Spleen (tissue), 7 donors: ENCODE results near the gene CXCR4.

ENCODE experiments used
- POLR2AphosphoS5 ChIP-seq, 3 donors: sonication (generic); formaldehyde crosslinking; IDR thresholded peaks; one replicate each; pipeline ENCODE4 v1.5.1; 2017; ENCODE audit warnings: antibody characterized with exemption in 3 of 3
- TF ChIP-seq, protein P1 (sequence below), 11 experiments: fragments of 200-600 bp in 7 of 11; fragments of 450-650 bp in 4 of 11; sonication (generic) in 4 of 11; IDR thresholded peaks in 8 of 11; conservative IDR thresholded peaks in 3 of 11; 1 replicate in 7 of 11; 2 replicates in 4 of 11; pipeline versions ENCODE4 v1.4.0 to v1.8.0; 2016 to 2021; ENCODE audit warnings: antibody characterized with exemption in 11 of 11, inconsistent platforms in 4 of 11, mild to moderate bottlenecking in 1 of 11
- donor health status: DM: no; HTN: no; CAD: no; lungs with moderate emphysema.
- donor health status: DM: no; HTN: no; CAD: no.
- donor health status: DM: no; HTN: no; CAD: no.

DNA sequence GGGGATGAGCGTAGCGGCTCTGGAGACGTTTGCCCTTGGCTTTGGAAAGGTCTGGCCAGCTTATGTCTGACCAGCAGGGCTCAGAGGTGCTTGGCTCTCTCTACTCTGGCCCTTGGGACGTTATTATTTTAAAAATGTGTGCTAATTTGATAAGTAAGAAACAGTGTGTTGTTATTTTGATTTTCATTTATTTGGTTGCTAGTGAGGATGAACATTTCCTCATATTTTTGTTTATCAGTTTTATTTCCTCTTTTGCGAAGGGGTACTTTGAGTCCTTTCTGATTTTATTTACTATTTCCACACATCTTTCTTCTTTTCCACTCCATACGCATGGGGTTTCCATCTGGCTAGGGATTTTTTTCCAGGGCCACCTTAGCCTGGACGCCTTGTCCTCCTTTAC is 11.4 kb downstream of the CXCR4 start:
- TF ChIP-seq, protein P1, sequence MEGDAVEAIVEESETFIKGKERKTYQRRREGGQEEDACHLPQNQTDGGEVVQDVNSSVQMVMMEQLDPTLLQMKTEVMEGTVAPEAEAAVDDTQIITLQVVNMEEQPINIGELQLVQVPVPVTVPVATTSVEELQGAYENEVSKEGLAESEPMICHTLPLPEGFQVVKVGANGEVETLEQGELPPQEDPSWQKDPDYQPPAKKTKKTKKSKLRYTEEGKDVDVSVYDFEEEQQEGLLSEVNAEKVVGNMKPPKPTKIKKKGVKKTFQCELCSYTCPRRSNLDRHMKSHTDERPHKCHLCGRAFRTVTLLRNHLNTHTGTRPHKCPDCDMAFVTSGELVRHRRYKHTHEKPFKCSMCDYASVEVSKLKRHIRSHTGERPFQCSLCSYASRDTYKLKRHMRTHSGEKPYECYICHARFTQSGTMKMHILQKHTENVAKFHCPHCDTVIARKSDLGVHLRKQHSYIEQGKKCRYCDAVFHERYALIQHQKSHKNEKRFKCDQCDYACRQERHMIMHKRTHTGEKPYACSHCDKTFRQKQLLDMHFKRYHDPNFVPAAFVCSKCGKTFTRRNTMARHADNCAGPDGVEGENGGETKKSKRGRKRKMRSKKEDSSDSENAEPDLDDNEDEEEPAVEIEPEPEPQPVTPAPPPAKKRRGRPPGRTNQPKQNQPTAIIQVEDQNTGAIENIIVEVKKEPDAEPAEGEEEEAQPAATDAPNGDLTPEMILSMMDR (IDR thresholded peaks at IDR 0.05 in 8 of 11, conservative IDR thresholded peaks at IDR 0.05 in 3 of 11): no peak
- no peak for TF ChIP-seq POLR2AphosphoS5 (IDR thresholded peaks at IDR 0.05)
